Activated naive CD8-positive, alpha-beta T cell treated with anti-CD3 and anti-CD28 coated beads for 36 hours (primary cell): ENCODE data around the gene MTMR10. TPM values are rescaled to one million over a fixed set of nuclear protein-coding genes. Genes with fewer than 3 reads are reported as not detected.

Experiments used
- DNase-seq: peaks from one replicate; pipeline ENCODE4 v3.0.0; 2021
- H3K27ac Mint-ChIP-seq: one replicate; pipeline ENCODE4 v1.8.0; 2022; ENCODE audit warnings: mild to moderate bottlenecking, moderate library complexity, mixed read lengths
- H3K27me3 Mint-ChIP-seq: one replicate; pipeline ENCODE4 v1.8.0; 2022; ENCODE audit warnings: mild to moderate bottlenecking, mixed read lengths
- H3K36me3 Mint-ChIP-seq: one replicate; pipeline ENCODE4 v1.8.0; 2021; ENCODE audit warnings: mild to moderate bottlenecking, mixed read lengths
- H3K4me1 Mint-ChIP-seq: one replicate; pipeline ENCODE4 v1.8.0; 2021; ENCODE audit warnings: mixed read lengths
- H3K4me3 Mint-ChIP-seq: one replicate; pipeline ENCODE4 v1.8.0; 2022; ENCODE audit warnings: mild to moderate bottlenecking, moderate library complexity, mixed read lengths
- H3K9me3 Mint-ChIP-seq: one replicate; pipeline ENCODE4 v1.8.0; 2022; ENCODE audit warnings: mixed read lengths
- total RNA-seq, 2 experiments: library from RNA; stranded (reverse); gene quantifications; one replicate each; pipeline ENCODE4 v1.2.3, GENCODE V29; 2021

Gene MTMR10
- total RNA-seq, 2 experiments from 2014 or later, result 13.6 to 15.6 TPM

- Mint-ChIP-seq H3K4me3 (no peak overlapping the region), H3K4me1 (no peaks in the 10 kb centered on the region), H3K27me3 (no peaks in the 10 kb centered on the region), H3K9me3 (no peaks in the 10 kb centered on the region), H3K36me3 (peaks cover 6% of the 10 kb centered on the region), H3K27ac (no peak overlapping the region)
- DNase-seq, result no peak
Measured at GRCh38 chr15:30924353-30924752, 67.1 kb downstream of the MTMR10 start.

- no peaks in the 10 kb centered on the region for H3K27me3 Mint-ChIP-seq
- H3K36me3 Mint-ChIP-seq, result peaks cover under 1% of the 10 kb centered on the region
- no peak overlapping the region for H3K27ac Mint-ChIP-seq
- H3K4me1 Mint-ChIP-seq, result no peaks in the 10 kb centered on the region
- no peak for DNase-seq
- no peak overlapping the region for H3K4me3 Mint-ChIP-seq
- H3K9me3 Mint-ChIP-seq, result no peaks in the 10 kb centered on the region
Measured at GRCh38 chr15:30923429-30923828, 68.0 kb downstream of the MTMR10 start.

- DNase-seq, result no peak
- no peak overlapping the region for H3K27ac Mint-ChIP-seq
- H3K9me3 Mint-ChIP-seq, result no peaks in the 10 kb centered on the region
- no peaks in the 10 kb centered on the region for H3K36me3 Mint-ChIP-seq
- no peaks in the 10 kb centered on the region for H3K4me1 Mint-ChIP-seq
- no peak overlapping the region for H3K4me3 Mint-ChIP-seq
- no peaks in the 10 kb centered on the region for H3K27me3 Mint-ChIP-seq
Measured at GRCh38 chr15:30922480-30923311, 68.7 kb downstream of the MTMR10 start.

GRCh38 chr15:30921781-30922479 lies 69.5 kb downstream of the MTMR10 start:
- no peaks in the 10 kb centered on the region for H3K4me1 Mint-ChIP-seq
- H3K27me3 Mint-ChIP-seq, result no peaks in the 10 kb centered on the region
- H3K27ac Mint-ChIP-seq, result no peak overlapping the region
- peaks cover 2% of the 10 kb centered on the region for H3K36me3 Mint-ChIP-seq
- no peaks in the 10 kb centered on the region for H3K9me3 Mint-ChIP-seq
- H3K4me3 Mint-ChIP-seq, result no peak overlapping the region
- no peak for DNase-seq

- Mint-ChIP-seq H3K27me3 (no peaks in the 10 kb centered on the region), H3K4me3 (no peak overlapping the region), H3K27ac (no peak overlapping the region)
Measured at GRCh38 chr15:30921106-30921505, 70.3 kb downstream of the MTMR10 start.

GRCh38 chr15:30919877-30920550 lies 71.4 kb downstream of the MTMR10 start:
- H3K9me3 Mint-ChIP-seq, result no peaks in the 10 kb centered on the region
- no peak for DNase-seq
- peaks cover 2% of the 10 kb centered on the region for H3K36me3 Mint-ChIP-seq
- no peak overlapping the region for H3K4me3 Mint-ChIP-seq
- H3K27me3 Mint-ChIP-seq, result no peaks in the 10 kb centered on the region
- H3K4me1 Mint-ChIP-seq, result peaks cover 2% of the 10 kb centered on the region
- H3K27ac Mint-ChIP-seq, result no peak overlapping the region

More at GRCh38 chr15:30921106-30921505, 70.3 kb downstream of the MTMR10 start:
- Mint-ChIP-seq H3K9me3 (no peaks in the 10 kb centered on the region), H3K4me1 (peaks cover 2% of the 10 kb centered on the region), H3K36me3 (peaks cover 2% of the 10 kb centered on the region)
- DNase-seq, result no peak

- DNase-seq, result no peak
- Mint-ChIP-seq H3K9me3 (no peaks in the 10 kb centered on the region), H3K27ac (no peak overlapping the region), H3K36me3 (peaks cover 2% of the 10 kb centered on the region), H3K4me3 (no peak overlapping the region), H3K27me3 (no peaks in the 10 kb centered on the region), H3K4me1 (peaks cover 2% of the 10 kb centered on the region)
Measured at GRCh38 chr15:30918366-30918765, 73.1 kb downstream of the MTMR10 start.

GRCh38 chr15:30917675-30918074 lies 73.8 kb downstream of the MTMR10 start:
- Mint-ChIP-seq H3K9me3 (no peaks in the 10 kb centered on the region), H3K4me1 (peaks cover 2% of the 10 kb centered on the region), H3K36me3 (peaks cover 2% of the 10 kb centered on the region), H3K27me3 (no peaks in the 10 kb centered on the region), H3K4me3 (no peak overlapping the region), H3K27ac (no peak overlapping the region)
- DNase-seq, result no peak

- H3K27ac Mint-ChIP-seq, result no peak overlapping the region
- H3K4me3 Mint-ChIP-seq, result no peak overlapping the region
- H3K4me1 Mint-ChIP-seq, result peaks cover 2% of the 10 kb centered on the region
- no peaks in the 10 kb centered on the region for H3K9me3 Mint-ChIP-seq
- no peak for DNase-seq
- peaks cover 2% of the 10 kb centered on the region for H3K36me3 Mint-ChIP-seq
- no peaks in the 10 kb centered on the region for H3K27me3 Mint-ChIP-seq
Measured at GRCh38 chr15:30917013-30917412, 74.4 kb downstream of the MTMR10 start.

- H3K4me1 Mint-ChIP-seq, result peaks cover 8% of the 10 kb centered on the region
- no peaks in the 10 kb centered on the region for H3K27me3 Mint-ChIP-seq
- H3K27ac Mint-ChIP-seq, result no peak overlapping the region
- no peak for DNase-seq
- no peaks in the 10 kb centered on the region for H3K9me3 Mint-ChIP-seq
- no peak overlapping the region for H3K4me3 Mint-ChIP-seq
- peaks cover 4% of the 10 kb centered on the region for H3K36me3 Mint-ChIP-seq
Measured at GRCh38 chr15:30913761-30914160, 77.7 kb downstream of the MTMR10 start.

- DNase-seq, result no peak
- Mint-ChIP-seq H3K27me3 (no peaks in the 10 kb centered on the region), H3K4me1 (peaks cover 34% of the 10 kb centered on the region), H3K4me3 (no peak overlapping the region), H3K27ac (no peak overlapping the region), H3K9me3 (no peaks in the 10 kb centered on the region), H3K36me3 (peaks cover 45% of the 10 kb centered on the region)
Measured at GRCh38 chr15:30906366-30906765, 85.1 kb downstream of the MTMR10 start.

GRCh38 chr15:30905821-30906220 lies 85.6 kb downstream of the MTMR10 start:
- no peaks in the 10 kb centered on the region for H3K27me3 Mint-ChIP-seq
- DNase-seq, result no peak
- H3K4me1 Mint-ChIP-seq, result peaks cover 34% of the 10 kb centered on the region
- H3K27ac Mint-ChIP-seq, result no peak overlapping the region
- peaks cover 45% of the 10 kb centered on the region for H3K36me3 Mint-ChIP-seq
- H3K9me3 Mint-ChIP-seq, result no peaks in the 10 kb centered on the region
- H3K4me3 Mint-ChIP-seq, result no peak overlapping the region

- peak overlapping the region; percentile 87 for H3K4me3 Mint-ChIP-seq
- no peaks in the 10 kb centered on the region for H3K27me3 Mint-ChIP-seq
- H3K36me3 Mint-ChIP-seq, result peaks cover 45% of the 10 kb centered on the region
- DNase-seq, result no peak
- H3K27ac Mint-ChIP-seq, result no peak overlapping the region
- H3K4me1 Mint-ChIP-seq, result peaks cover 34% of the 10 kb centered on the region
- H3K9me3 Mint-ChIP-seq, result no peaks in the 10 kb centered on the region
Measured at GRCh38 chr15:30904812-30905211, 86.6 kb downstream of the MTMR10 start.

GRCh38 chr15:30903497-30904187 lies 87.8 kb downstream of the MTMR10 start, which contains the start of gene FAN1:
FAN1 (plus strand) TSS chr15:30903915; CDS start chr15:30904664, 749 bp downstream.
- no peaks in the 10 kb centered on the region for H3K9me3 Mint-ChIP-seq
- H3K4me1 Mint-ChIP-seq, result peaks cover 28% of the 10 kb centered on the region
- H3K27ac Mint-ChIP-seq, result peak within 1 kb of the TSS; percentile 87
- peak; percentile 77 for DNase-seq
- H3K4me3 Mint-ChIP-seq, result peak within 1 kb of the TSS; percentile 94
- H3K36me3 Mint-ChIP-seq, result peaks cover 43% of the 10 kb centered on the region
- H3K27me3 Mint-ChIP-seq, result no peaks in the 10 kb centered on the region

- DNase-seq, result no peak
- no peaks in the 10 kb centered on the region for H3K27me3 Mint-ChIP-seq
- no peak overlapping the region for H3K27ac Mint-ChIP-seq
- H3K36me3 Mint-ChIP-seq, result peaks cover 36% of the 10 kb centered on the region
- no peak overlapping the region for H3K4me3 Mint-ChIP-seq
- H3K9me3 Mint-ChIP-seq, result no peaks in the 10 kb centered on the region
- H3K4me1 Mint-ChIP-seq, result peaks cover 28% of the 10 kb centered on the region
Measured at GRCh38 chr15:30901889-30902288, 89.5 kb downstream of the MTMR10 start.
